Suprapubic skin (tissue), 4 donors: ENCODE data around the gene U2AF2. TPM values are rescaled to one million over a fixed set of nuclear protein-coding genes. Genes with fewer than 3 reads are reported as not detected.

Experiments used
- DNase-seq, 2 donors: peaks; one replicate each; pipeline ENCODE4 v3.0.0-alpha.2; 2019; ENCODE audit warnings: low spot score in 2 of 2
- H3K27ac ChIP-seq: fragments of 200-600 bp; sonication (generic); one replicate; pipeline ENCODE4 v1.5.1; 2019
- H3K27me3 ChIP-seq: fragments of 200-600 bp; sonication (generic); one replicate; pipeline ENCODE4 v1.5.1; 2019
- H3K36me3 ChIP-seq: fragments of 200-600 bp; sonication (generic); one replicate; pipeline ENCODE4 v1.5.1; 2019
- H3K4me1 ChIP-seq: fragments of 200-600 bp; sonication (generic); one replicate; pipeline ENCODE4 v1.5.1; 2019
- H3K4me3 ChIP-seq: fragments of 200-600 bp; sonication (generic); one replicate; pipeline ENCODE4 v1.5.1; 2019; ENCODE audit warnings: mild to moderate bottlenecking
- H3K9me3 ChIP-seq: fragments of 200-600 bp; sonication (generic); one replicate; pipeline ENCODE4 v1.5.1; 2019
- EP300 ChIP-seq: sonication (generic); formaldehyde crosslinking; IDR thresholded peaks from one replicate; pipeline ENCODE4 v1.6.1; 2017; ENCODE audit warnings: antibody characterized with exemption
- POLR2A ChIP-seq, 2 donors: fragments of 450-650 bp; IDR thresholded peaks; one replicate each; pipeline ENCODE4 v1.6.1; 2017; ENCODE audit warnings: antibody characterized with exemption in 2 of 2, mild to moderate bottlenecking in 2 of 2, moderate library complexity in 2 of 2
- POLR2AphosphoS5 ChIP-seq, 3 donors: sonication (generic); formaldehyde crosslinking; IDR thresholded peaks; one replicate each; pipeline ENCODE4 v1.6.1; 2017; ENCODE audit warnings: antibody characterized with exemption in 3 of 3
- WGBS: methylation state at CpG from one replicate; pipeline ENCODE4 v1.1.5; 2018; 5-methylcytosine and 5-hydroxymethylcytosine counted together
- total RNA-seq, 4 donors: library from RNA; depleted of rRNA; stranded (reverse); fragments of >200 nt; gene quantifications; one replicate each; pipeline ENCODE4 v1.1.0, GENCODE V29; 2016
- TF ChIP-seq, protein P1 (sequence below), 2 donors: fragments of 200-600 bp in 1 of 2; fragments of 450-650 bp in 1 of 2; sonication (generic) in 1 of 2; IDR thresholded peaks; one replicate each; pipeline ENCODE4 v1.5.1; 2016 to 2019; ENCODE audit warnings: antibody characterized with exemption in 2 of 2, mild to moderate bottlenecking in 1 of 2, moderate library complexity in 1 of 2

Gene U2AF2
- total RNA-seq, 4 donors from 2014 or later = 82.8 to 128 (median 88.5) TPM

- WGBS = 85% methylated on average over 4 of the region's 20 CpGs
- DNase-seq = peak; percentile 43 to 68
Observed at GRCh38 chr19:55696301-55697068, 41.6 kb downstream of the U2AF2 start.

DNA sequence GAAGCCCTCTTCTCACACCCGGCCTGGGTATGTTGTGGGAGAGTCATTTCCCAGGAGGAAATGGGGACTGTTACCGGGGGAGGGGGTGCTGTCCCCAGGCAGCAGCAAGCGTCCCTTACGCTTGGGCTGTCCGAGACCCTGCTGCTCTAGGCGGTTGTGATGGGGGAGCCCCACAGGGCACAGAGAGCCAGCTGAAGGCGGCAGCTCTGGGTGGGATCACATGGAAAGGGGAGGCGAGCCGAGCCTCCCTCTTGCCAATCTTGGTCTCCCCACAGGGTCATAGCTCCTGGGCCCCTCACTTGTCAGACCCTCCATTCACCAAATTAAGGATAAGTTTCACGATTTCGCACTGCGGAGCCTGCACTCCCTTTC is 42.2 kb downstream of the U2AF2 start:
- Histone ChIP-seq H3K27ac (no peak overlapping the region), H3K4me1 (no peaks in the 10 kb centered on the region), H3K9me3 (no peaks in the 10 kb centered on the region), H3K27me3 (no peaks in the 10 kb centered on the region), H3K4me3 (no peak overlapping the region), H3K36me3 (peaks cover 78% of the 10 kb centered on the region)
- TF ChIP-seq, protein P1, sequence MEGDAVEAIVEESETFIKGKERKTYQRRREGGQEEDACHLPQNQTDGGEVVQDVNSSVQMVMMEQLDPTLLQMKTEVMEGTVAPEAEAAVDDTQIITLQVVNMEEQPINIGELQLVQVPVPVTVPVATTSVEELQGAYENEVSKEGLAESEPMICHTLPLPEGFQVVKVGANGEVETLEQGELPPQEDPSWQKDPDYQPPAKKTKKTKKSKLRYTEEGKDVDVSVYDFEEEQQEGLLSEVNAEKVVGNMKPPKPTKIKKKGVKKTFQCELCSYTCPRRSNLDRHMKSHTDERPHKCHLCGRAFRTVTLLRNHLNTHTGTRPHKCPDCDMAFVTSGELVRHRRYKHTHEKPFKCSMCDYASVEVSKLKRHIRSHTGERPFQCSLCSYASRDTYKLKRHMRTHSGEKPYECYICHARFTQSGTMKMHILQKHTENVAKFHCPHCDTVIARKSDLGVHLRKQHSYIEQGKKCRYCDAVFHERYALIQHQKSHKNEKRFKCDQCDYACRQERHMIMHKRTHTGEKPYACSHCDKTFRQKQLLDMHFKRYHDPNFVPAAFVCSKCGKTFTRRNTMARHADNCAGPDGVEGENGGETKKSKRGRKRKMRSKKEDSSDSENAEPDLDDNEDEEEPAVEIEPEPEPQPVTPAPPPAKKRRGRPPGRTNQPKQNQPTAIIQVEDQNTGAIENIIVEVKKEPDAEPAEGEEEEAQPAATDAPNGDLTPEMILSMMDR (IDR thresholded peaks at IDR 0.05) = no peak
- TF ChIP-seq POLR2A (IDR thresholded peaks at IDR 0.05) = no peak
- no peak for TF ChIP-seq EP300
- no peak for TF ChIP-seq POLR2AphosphoS5 (IDR thresholded peaks at IDR 0.05)
- peak in 1 of 2 donors; percentile 35 for DNase-seq
- 87% methylated on average over 8 of the region's 12 CpGs for WGBS

More at GRCh38 chr19:55696301-55697068, 41.6 kb downstream of the U2AF2 start:
- TF ChIP-seq POLR2AphosphoS5 (IDR thresholded peaks at IDR 0.05) (no peak), EP300 (no peak), POLR2A (IDR thresholded peaks at IDR 0.05) (no peak)
- TF ChIP-seq, protein P1 (IDR thresholded peaks at IDR 0.05) = no peak
- Histone ChIP-seq H3K9me3 (no peaks in the 10 kb centered on the region), H3K27ac (no peak overlapping the region), H3K36me3 (peaks cover 84% of the 10 kb centered on the region), H3K4me3 (no peak overlapping the region), H3K4me1 (no peaks in the 10 kb centered on the region), H3K27me3 (no peaks in the 10 kb centered on the region)

DNA sequence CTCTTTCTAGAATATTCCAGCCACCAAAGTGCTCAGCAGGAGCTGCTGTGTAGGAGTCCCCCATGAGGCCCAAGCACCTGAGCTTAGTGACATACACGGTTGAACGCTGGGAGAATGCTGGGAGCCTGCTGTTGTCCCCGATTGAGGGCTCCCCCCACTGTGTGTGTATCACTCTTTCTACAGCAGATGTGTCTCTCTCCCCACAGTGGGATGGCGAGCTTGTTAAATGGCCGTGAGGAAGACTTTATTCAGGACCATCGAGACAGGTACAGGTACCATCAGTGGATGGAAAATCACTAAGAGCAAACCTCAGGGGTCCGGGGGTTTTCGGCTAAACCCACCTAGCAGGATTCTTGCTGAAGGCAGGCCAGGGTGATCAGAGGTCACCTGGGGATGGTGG is 42.9 kb downstream of the U2AF2 start:
- DNase-seq = no peak
- Histone ChIP-seq H3K27me3 (no peaks in the 10 kb centered on the region), H3K27ac (no peak overlapping the region), H3K36me3 (peaks cover 71% of the 10 kb centered on the region), H3K9me3 (no peaks in the 10 kb centered on the region), H3K4me3 (no peak overlapping the region), H3K4me1 (no peaks in the 10 kb centered on the region)
- TF ChIP-seq POLR2A (IDR thresholded peaks at IDR 0.05) (no peak), EP300 (no peak), POLR2AphosphoS5 (IDR thresholded peaks at IDR 0.05) (no peak)
- TF ChIP-seq, protein P1 (IDR thresholded peaks at IDR 0.05) = no peak
- 82% methylated on average over 8 of the region's 8 CpGs for WGBS

DNA sequence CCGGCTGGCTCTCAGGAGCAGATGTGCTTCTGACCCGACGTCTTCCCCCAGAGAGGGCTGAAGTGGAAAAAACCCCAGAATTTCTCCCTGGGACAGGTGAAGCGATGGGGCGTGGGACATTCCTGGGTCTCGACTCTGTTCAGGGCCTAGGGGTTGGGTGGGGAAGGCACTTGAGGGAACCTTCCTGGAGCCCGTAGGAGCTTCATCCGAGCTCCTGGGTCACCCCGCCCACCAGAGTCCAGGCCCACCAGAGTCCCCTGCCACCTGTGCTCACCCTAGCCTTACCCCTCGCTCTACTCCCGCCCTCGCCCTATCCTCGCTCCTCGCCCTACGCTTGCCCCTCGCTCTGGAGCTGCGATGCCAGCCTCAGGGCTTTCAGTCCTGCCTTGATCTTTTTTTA is 43.4 kb downstream of the U2AF2 start:
- peak in 1 of 2 donors; percentile 66 for DNase-seq
- Histone ChIP-seq H3K27me3 (no peaks in the 10 kb centered on the region), H3K36me3 (peaks cover 66% of the 10 kb centered on the region), H3K9me3 (no peaks in the 10 kb centered on the region), H3K27ac (no peak overlapping the region), H3K4me3 (no peak overlapping the region), H3K4me1 (no peaks in the 10 kb centered on the region)
- 85% methylated on average over 17 of the region's 17 CpGs for WGBS
- TF ChIP-seq POLR2AphosphoS5 (IDR thresholded peaks at IDR 0.05) (no peak), POLR2A (IDR thresholded peaks at IDR 0.05) (no peak), EP300 (no peak)
- TF ChIP-seq, protein P1 (IDR thresholded peaks at IDR 0.05) = no peak

DNA sequence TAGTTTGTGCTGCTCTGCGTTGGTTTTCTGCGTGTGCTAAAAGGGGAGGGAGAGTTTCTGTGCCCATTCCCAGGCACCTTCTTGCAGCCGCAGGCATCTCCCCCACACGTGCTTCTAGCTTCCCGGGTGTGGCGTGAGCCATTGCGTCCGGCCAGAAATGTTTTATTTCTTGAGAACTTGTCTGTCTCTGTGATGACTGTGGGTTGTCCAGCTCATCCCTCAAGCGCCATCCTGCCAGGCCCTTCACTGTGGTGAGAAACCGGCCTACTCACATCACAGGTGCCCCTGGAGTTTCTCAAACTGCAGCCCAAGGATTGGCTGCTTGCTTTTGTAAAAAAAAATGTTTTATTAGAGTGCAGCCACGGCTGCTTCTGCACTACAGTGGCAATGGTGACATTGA is 44.4 kb downstream of the U2AF2 start:
- no peaks in the 10 kb centered on the region for H3K4me1 ChIP-seq
- H3K36me3 ChIP-seq = peaks cover 58% of the 10 kb centered on the region
- WGBS = 88% methylated on average over 9 of the region's 11 CpGs
- no peaks in the 10 kb centered on the region for H3K27me3 ChIP-seq
- no peaks in the 10 kb centered on the region for H3K9me3 ChIP-seq
- DNase-seq = peak; percentile 25 to 38
- no peak overlapping the region for H3K4me3 ChIP-seq
- H3K27ac ChIP-seq = no peak overlapping the region
- TF ChIP-seq POLR2A (IDR thresholded peaks at IDR 0.05) (no peak), EP300 (no peak)
- TF ChIP-seq, protein P1 (IDR thresholded peaks at IDR 0.05) = no peak
